NCI-H1417 treated with DMSO at 0.1 percent for 48 hours (cell line): ENCODE data around the gene CCR1.
"Not testable (repeated sequence)": the region's sequence is repeated elsewhere in the genome, so short reads cannot be mapped to it uniquely, and the experiment has no call there.

Experiments used
- DNase-seq: peaks from one replicate; lab custom pipeline; 2025; lab: John Stamatoyannopoulos, UW

CCR1 gene

DNA sequence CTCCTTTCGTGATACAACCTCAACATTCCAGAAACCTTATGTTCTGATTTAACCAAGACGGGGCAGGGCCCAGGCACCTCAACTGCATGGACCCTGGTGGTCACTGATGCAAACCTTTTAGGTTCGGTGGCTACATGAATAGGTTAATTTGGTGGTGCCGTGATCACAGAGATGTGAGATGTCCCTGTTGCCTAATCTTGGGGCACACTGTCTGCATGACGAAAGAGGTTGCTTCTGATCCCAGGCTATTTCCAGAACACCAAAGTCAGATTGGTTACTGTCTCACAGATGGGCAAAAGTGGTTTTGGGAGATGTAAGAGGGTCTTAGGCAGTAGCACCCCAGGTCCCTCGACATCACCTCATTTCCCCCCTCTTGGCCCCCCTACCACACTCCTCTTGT is 4.0 kb upstream of the CCR1 start:
- no peak for DNase-seq

DNA sequence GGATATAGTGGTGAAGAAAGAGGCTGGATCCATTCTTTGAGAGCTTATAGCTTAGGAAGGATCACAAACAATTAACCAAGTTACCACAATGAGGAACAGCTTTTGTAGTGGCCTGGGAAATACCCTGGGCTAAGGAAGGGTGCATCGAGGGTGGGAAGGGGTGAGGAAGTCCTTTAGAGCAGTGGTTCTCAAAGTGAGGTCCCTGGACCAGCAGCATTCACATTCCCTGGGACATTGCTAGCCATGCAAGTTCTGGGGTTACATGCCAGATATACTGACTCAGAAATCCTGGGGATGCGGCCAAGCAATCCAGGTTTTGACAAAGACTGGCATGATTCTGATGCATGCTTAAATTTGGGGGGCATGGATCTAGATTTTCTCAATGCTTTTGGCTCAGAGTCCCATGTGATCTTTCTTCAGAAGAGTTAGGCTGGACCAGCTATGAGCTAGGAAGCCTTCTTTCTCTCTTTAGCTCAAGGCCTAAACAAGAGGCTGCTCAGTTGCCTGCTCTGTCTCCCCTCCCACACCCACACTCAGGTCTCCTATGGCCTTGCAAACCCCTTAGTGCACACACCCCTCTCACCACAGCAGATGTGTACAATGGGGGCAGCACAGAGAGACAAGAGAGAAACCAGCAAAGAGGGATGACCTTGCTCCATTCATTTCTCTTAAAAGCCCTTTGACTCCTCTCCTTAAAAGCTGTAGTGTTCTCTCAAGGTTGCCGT is 1.8 kb upstream of the CCR1 start:
- DNase-seq = no peak

DNA sequence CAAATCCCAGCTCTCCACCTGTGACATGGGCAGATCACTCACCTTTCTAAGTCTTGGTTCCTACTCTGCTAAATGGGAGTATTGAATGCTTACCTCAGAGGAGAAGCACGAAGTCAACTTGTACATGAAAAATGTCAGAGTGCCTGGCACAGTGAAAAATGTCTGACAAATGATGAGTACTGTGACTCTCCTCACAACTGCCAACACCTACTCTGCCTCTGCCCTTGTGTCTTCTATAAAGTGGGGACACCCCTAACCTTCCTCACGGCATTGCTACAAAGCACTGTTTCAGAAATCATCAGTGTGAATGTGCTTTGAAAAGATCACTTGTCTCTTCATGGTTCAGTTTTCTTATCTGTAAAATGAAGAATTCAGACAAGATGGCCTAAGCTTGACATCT is 940 bp upstream of the CCR1 start:
- no peak for DNase-seq

DNA sequence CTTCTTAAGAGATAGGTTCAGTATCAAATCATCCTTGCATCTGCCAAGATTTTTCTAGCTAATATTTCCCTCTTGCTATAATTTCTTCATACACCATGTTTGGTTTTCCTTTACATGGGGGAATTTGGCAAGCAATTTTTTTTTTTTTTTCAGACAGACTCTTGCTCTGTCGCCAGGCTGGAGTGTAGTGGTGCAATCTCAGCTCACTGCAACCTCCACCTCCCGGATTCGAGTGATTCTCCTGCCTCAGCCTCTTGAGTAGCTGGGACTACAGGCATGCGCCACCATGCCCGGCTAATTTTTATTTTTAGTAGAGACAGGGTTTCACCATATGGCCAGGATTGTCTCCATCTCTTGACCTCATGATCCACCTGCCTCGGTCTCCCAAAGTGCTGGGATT is 599 bp downstream of the CCR1 start:
- not testable (repeated sequence) for DNase-seq

DNA sequence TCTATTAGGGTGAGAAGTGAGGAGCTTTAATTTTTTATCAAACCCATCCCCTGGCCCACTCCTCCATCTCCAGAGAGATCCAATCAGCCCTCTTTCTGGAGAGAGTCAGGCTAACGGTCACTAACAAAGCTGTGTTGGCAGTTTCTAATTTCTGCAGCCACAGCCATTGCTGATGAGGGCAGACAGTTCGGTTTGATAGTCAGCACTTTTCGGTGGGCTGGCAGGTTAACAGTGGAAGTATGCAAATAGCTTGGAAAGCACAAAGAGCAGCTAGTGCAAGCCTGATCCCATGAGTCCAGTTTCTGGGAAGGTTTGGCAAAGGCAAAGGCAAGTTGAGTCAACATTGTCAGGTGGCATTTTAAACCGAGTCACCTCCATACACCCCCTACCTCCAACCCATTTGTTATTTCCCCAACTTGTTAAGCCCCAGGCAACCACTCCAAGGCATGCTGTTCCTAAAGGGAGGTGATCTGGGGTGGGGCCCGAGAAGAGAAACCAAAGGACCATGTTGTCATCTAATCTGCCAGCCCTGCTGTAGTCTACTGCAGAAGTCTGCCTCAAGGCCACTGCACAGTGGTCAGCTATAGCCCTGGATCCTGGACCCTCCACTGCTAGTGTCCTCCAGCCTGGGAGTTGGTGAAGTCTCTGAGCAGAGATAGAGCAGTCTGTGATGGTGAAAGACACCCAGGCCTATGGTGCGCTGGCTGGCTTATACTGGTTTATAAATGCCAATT is 1.7 kb downstream of the CCR1 start:
- DNase-seq = no peak

DNA sequence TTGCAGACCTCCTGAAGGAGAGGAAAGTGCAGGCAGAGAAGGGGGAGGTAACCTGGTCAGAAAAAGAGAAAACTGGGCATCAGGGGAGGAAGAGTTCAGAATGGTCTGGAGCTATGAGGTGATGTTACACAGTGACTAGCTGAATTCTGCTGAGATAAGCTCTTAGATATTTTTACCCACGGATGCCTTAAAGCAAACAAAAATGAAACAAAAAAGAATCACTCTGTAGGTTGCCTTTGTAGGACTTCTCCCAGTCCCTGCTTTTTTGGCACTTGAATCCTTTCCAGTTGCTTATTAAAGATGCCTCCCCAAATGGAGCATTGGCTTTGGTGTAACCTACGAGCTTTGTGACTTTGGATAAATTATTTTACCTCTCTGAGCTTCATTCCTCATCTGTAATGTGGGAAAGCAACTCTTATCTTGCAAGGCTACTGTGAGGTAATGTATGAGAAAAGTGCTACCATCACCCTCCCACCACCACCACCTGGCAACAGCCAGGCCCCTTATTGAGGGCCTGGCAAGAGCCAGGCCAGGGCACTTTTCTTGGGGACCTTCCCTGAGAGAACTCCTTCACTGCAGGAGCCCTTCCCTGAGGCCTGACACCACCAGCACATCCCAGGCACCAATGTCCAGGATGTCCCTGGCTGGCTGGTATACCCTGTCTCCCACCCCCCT is 2.7 kb downstream of the CCR1 start:
- DNase-seq = no peak

DNA sequence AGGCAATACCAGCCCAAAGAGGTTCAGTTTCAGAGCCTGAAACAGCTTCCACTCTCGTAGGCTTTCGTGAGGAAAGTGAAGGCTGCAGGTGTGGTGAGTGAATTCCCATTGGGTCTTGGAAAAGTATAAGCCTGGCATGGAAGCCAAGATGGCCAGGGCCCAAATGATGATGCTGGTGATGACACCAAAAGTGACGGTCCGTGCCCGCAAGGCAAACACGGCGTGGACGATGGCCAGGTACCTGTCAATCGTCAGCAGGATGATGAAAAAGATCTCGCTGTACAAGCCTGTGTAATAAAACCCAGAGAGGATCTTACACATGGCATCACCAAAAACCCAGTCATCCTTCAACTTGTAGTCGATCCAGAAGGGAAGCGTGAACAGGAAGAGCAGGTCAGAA is 4.4 kb downstream of the CCR1 start:
- DNase-seq = no peak

DNA sequence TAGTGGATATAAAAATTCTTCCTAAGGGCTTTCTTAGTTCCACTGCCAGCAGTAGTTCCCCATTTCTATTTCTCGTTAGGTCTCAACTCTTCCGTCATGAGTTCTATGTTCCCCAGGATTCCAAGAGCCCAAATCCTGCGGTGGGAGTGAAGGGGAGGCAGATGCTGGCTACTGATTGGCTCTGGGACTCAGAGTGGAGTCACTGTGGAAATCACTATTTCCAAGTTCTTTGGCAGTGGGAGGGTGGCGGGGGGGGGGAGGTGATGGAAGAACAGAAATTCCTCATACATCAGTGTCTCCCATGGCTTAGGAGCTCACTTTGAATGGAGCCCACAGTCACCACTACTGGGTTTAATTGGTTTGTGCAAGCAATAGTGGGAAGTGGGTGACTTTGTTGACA is 5.6 kb downstream of the CCR1 start:
- no peak for DNase-seq

DNA sequence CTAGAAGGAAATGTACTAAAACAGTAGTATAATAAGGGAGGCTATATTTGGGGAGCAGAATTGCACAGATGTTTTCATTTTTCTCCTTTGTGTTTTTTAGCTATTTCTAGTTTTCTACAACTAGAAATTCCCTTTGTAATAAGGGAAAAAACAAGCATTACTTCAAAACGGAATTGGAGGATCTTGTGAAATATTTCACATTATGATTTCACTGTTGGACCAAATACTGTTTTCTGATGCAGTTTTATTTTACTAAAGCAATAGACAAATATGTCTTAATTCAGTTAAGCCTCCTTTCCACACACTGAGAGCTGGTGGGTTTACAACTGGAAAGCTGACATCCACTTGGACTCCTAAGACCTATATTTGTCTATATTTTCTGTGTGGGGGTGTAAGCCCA is 7.3 kb downstream of the CCR1 start:
- no peak for DNase-seq

DNA sequence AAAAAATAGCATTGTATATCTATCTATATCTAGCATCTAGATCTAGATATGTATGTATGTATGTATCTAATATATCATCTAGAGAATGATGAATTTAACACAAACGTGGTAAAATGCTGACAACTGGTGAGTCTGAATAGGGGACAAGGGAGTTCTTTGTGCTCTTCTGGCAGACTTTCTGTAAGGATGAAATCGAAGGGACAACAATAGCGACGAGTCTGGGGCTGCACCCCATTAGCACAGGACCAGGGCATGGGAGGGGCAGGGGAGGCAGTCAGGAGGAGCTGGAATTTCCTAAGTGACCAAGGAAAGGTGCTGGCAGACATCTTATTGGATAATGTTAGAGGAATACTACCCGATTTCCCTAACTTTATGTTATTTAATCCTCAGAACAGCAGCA is 7.9 kb downstream of the CCR1 start:
- no peak for DNase-seq

DNA sequence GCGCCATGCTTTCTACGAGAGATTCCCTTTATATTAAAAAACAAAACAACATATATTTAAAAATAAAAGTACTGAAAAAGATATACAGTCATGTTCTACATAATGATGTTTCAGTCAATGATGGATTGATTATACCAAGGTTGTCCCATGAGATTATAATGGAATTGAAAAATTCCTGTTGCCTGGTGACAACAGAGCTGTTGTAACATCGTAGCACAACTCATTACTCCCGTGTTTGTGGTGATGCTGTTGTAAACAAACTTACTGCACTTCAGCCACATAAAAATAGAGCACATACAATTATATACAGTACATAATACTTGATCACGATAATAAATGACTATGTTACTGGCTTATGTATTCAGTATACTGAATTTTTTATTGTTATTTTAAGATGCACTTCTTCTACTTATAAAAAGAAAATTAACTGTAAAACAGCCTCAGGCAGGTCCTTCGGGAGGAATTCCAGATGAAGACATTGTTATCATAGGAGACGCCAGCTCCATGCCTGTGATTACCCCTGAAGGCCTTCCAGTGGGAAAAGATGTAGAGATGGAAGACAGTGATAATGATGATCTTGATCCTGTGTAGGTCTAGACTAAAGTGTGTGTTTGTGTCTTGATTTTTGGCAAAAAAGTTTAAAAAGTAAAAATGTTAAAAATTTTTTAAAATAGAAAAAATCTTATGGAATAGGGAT is 11.7 kb downstream of the CCR1 start:
- no peak for DNase-seq

DNA sequence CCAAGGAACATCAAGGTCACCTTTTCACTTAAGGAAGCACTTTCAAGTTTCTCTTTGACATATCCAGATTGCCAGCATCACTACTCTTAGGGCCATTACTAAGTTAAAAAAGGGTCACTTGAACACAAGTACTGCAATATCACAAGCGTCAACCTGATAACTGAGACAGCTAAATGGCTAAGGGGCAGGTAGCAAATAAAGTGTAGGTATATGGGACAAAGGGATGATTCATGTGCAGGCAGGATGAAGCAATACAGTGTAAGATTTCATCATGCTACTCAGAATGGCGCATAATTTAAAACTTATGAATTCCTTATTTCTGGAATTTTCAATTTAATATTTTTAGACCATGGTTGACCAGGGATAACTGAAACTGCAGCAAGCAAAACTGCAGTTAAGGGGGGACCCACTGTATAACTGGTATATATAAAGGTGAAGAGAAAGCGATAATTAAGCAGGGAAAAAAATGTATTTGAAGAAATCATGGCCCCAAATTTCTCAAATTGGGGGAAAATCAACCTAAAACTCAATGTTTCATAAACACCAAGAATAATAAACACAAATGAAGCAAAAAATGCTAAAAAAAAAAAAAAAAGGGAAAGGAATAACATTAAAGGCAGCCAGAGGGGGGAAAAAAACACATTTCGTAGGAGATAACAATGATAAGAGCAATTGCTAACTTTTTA is 13.1 kb downstream of the CCR1 start:
- DNase-seq = no peak

DNA sequence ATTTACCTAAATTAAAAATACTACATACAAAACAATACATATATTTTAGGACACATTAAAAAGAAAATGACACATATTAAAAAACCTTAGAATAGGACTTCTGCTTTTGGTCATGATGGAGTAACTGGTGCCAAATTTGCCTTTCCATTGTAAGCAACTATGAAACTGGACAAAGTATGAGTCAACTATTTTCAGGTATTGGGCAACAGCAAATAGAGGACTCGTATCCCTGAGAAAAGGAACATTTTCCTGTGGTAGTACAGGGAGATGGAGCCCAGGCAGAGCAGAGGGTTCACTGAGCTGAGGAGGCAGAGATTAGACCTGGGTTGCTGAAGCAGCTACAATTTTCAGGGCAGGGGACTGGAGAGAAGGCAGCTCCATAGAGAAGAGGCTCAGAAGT is 14.7 kb downstream of the CCR1 start:
- no peak for DNase-seq

DNA sequence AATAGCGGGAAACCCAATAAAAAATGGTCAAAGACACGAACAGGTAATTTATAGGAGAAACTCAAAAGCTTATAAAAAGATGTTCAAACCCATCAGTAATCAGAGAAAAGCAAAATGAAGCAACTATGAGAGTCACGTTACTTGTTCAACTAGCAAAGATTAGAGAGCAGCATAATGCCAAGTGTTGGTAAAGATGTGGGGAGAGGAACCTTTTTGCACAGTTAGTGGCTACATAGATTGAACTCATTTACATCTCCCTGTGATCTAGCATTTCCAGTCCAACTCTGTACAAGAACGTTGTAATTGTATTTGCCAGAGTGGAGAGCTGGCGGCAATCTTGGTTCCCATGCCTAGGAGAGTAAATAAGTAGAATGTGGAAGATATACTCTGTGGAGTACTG is 15.2 kb downstream of the CCR1 start:
- no peak for DNase-seq

DNA sequence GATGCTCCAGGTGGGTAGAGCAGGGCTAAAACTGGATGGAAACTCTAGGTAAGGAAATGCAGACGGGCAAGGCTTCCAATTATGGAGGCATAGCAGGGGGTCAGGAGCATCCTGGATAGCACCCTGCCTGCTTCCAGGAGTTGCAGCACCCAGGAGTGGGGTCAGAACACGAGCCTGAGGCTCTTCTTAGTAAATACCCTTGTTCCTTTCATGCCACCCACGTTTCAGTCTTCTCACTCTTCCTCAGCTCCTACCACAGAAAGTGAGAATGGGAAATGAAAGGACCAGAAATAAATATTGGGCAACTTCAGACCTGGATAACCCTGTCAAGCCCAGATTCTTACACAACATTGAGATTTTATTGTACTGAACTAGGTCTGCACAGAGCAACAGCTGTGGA is 16.4 kb downstream of the CCR1 start:
- no peak for DNase-seq

DNA sequence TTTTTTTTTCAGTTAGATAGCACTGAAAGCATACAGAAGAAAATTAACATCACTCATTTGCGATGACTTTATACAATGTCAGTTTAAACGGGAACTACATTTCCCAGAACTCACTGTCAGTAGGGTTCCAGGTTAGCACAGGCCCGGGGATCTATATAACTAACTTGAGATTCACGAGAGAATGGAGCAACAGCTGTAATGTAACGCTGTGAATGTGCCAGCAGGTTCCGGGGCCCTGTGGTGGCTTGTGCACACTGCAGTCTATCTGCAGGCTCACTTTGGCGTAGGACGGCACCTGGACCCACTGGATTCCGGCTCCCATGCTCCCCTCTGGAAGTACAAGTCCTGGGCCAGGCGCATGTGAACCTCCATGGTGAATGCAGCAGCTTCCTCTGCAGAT is 19.4 kb downstream of the CCR1 start:
- DNase-seq = no peak

DNA sequence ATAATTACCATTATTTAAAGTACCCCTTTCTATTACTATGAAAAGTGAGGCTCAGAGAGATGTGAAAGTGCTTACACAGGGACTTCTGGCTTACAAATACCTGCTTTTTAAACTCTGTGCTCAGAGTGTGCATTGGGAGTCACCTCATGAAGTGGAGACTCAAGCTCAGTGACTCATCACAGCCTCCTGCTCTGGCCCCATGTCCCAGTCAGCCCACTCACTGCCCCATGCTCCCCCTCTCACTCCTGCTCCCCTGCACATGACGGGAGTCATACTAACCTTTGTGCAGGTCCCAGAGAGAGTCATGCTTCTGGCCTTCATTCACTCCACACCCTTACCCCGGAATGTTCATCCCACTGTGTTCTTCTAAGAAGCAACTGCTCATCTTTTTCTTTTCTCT is 20.2 kb downstream of the CCR1 start:
- DNase-seq = no peak

DNA sequence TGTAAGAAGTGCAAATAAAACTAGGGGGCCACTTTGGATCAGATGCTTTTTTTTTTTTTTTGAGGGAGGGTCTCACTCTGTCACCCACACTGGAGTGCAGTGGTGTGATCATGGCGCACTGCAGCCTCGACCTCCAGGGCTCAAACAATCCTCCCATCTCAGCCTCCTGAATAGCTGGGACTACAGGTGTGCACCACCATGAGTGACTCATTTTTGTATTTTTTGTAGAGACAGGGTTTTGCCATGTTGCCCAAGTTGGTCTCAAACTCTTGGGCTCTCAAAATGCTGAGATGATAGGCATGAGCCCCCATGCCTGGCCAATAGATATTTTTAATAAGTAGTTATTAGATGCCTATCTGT is 20.8 kb downstream of the CCR1 start:
- no peak for DNase-seq

DNA sequence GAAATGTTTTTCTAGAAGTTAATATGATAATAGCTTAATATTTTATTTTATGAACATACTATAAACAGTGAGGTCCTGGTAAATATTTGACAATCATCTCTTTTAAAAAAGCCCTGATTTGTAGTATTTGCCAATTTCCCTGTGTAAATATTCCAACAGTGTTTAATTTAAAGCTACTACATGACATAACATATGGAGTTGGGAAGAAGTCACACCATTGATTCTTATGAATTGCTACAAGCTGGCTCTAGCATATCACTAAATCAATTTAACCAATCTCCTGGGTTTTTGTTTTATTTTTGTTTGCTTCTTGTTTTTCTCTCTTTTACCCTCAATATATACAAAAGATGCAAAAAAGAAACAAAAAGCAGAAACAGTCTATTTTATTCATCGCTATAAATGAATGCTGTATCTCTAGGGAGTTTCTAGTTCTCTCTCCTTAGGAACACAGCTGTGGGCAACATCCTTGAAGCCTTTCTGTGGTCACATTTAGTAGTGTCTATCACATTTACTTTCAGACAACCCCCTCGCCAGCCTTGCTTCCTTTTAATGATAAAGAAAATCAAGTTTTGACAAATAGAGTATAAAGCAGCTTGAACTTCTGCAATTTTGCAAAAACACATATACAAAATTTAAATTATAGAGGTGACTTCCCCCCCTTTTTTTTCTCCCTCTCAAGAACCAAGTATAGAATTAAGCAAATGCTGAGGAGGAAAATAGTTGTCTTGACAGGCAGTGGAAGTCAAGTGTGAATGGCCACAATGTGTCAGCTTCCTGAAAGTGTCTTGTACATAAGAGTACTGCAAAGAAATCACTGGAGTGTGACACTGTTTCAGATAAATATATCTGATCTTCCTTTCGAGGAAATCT is 21.4 kb downstream of the CCR1 start:
- no peak for DNase-seq

DNA sequence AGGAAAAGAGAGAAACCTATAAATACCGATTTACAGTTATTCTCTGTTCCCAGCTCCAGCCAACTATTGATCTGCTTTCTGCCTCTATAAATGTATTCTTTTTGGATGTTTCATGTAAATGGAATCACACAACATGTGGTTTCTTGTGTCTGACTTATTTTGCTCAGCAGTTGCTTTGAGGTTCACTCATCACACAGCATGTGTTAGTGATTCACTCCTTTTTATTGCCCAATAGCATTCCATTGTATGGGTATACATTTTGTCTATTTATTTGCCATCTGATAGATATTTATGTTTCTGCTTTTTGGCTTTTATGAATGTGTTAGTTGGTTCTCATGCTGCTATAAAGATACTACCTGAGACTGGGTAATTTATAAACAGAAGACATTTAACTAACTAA is 23.6 kb downstream of the CCR1 start:
- DNase-seq = no peak

DNA sequence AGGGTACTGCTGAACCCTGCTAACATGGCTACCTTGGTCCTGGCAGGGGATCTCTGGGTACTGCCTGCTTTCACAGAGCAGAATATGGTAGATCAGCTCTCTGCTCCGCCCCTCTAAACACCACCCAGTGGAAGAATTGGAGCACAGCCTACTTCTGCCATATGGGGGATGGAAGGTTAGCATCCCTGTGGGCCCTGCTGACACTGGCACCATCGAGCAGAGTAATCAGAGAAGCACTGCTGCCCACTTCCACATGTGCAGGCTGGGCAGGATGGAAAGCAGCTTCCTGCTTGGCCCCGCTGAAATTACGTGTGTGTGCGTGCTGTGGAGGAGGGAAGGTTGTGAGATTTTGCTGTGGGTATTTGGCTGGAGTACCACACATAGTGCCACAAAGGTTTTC is 24.8 kb downstream of the CCR1 start:
- no peak for DNase-seq
